ENCODE measurements around the gene LIN7A.

Gene LIN7A

GRCh38 chr12:80937391-80938238 lies at the start of gene LIN7A:
TSS of gene LIN7A (minus strand) at chr12:80937934. CDS start at chr12:80937722, 212 bp downstream.
- peak; percentile 90 for DNase-seq

GRCh38 chr12:80986224-80986623 lies 48.5 kb upstream of the LIN7A start:
- no peak for DNase-seq

DNA sequence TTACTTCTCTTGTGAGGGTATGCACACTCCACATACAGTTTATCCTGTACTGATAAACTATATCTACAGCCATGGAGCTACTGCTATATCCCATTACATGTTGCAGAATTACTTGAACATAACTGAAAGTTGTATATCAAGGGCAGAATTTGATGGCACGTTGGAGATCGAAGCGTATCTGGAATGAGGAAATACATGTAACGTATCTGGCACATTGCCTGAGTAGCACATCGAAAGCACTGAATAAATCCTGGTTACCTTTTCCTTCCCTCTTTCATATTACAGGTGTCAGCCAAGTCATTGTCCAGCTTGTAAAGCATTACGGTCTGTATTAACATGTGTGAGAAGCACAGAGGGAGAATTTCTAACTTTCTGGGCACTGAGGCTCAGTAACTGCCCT lies 42.1 kb upstream of the LIN7A start:
- no peak for DNase-seq

- DNase-seq: no peak
Measured at GRCh38 chr12:80979251-80979650, 41.5 kb upstream of the LIN7A start.

GRCh38 chr12:80977346-80977745 lies 39.6 kb upstream of the LIN7A start:
- no peak for DNase-seq

DNA sequence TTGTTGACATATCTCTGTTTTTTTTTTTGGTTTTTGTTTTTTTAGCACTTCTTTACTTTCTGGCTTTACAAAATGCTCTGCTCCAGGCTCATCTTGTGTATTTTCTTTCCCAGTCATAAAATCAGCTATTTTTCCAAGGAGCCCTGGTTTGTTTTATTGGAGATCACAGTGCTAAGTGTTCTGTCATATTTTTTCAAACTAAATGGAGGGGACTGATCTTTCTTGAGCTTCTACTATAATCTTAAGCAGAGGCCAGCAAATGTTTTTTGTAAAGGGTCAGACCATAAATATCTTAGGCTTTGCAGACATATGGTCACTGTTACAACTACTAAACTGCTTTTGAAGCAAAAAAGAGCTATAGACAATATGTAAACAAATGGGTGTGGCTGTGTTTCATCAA lies 30.6 kb upstream of the LIN7A start:
- no peak for DNase-seq

DNA sequence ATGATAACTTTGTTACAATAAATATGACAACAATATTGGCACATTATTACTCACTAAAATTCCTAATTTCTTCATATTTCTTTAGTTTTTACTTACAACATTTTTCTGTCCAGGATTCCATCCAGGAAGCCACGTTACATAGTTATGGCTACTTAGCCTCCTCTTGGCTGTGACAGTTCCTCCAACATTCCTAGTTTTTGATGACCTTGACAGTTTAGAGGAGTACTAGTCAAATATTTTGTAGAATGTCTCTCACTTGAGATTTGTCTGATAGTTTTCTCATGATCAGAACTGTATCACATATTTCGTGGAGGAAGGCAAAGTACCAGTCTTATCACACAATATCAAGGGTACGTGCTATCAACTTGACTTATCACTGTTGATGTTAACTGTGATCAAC lies 29.8 kb upstream of the LIN7A start:
- no peak for DNase-seq

- DNase-seq: no peak
Measured at GRCh38 chr12:80966001-80966400, 28.3 kb upstream of the LIN7A start.

DNA sequence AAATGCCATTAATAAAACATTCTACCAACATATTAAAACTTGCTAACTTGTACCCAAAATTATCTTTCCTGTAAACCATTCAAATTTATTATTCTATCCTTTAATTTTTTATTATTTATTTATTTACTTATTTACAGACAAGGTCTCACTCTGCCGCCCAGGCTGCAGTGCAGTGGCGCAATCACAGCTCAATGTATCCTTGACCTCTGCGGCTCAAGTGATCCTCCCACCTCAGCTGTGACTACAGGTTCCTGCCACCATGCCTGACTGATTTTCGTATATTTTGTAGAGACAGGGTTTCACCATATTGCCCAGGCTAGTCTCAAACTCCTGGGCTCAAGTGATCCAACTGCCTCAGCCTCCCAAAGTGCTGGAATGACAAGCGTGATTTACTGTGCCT lies 20.4 kb upstream of the LIN7A start:
- no peak for DNase-seq

- no peak for DNase-seq
Measured at GRCh38 chr12:80954857-80955520, 17.3 kb upstream of the LIN7A start.

DNA sequence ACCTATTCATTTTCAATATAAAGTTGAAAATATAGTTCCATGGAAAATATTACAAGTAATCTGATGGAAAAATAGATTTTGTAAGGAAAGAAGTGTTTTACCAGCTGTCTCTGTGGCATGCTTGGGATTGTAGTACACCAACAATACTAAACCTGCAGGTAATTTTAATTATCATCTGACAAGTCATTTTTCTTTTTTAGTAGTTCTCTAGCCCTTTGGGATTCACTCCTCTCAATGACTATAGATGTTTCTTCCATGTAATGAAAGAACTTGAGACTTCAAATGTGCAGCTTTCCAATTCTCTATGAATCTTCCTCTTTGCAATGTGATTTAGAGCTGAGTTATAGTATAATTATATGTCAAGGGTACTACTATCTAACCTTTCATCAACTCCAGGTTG lies 14.7 kb upstream of the LIN7A start:
- DNase-seq: no peak

GRCh38 chr12:80946591-80946990 lies 8.9 kb upstream of the LIN7A start:
- no peak for DNase-seq

DNA sequence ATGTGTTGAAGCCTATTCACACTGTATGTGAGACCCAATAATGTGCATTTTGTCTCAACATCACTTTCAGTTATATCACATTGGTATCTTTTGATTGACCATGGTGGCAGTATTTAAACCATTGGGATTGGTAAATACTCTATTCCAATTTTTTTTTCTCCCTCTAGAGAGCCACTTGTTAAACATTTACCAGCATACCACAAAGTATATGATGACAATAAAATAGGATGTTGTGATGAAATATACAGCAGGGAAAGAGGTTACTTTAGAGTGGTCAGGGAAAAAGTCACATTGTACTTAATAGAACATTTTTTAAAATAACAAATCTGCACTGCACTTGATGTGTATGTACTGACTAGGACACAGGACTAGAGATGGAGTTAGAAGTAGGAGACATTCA lies 5.6 kb upstream of the LIN7A start:
- no peak for DNase-seq

DNA sequence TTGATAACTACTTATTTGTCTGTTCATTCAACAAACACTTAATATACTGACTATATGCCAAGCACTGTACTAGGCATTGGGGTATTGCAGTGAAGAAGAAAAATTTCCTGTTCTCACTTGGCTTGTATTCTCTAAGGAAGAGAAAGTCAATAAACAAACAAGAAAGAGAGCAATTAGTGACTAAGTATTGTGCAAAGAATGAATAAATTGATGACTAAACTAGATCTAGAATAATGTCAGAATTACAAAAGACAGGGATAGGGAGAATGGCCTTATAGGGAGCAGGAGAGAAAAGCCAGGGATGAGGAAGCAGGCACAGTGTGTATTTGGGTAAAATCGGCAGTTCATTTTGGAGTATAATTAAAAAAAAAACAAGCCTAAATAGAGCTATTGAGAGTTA lies 4.2 kb upstream of the LIN7A start:
- no peak for DNase-seq

GRCh38 chr12:80939231-80939950 lies 1.7 kb upstream of the LIN7A start:
- DNase-seq: no peak

- DNase-seq: no peak
Measured at GRCh38 chr12:80938397-80938796, 663 bp upstream of the LIN7A start.

DNA sequence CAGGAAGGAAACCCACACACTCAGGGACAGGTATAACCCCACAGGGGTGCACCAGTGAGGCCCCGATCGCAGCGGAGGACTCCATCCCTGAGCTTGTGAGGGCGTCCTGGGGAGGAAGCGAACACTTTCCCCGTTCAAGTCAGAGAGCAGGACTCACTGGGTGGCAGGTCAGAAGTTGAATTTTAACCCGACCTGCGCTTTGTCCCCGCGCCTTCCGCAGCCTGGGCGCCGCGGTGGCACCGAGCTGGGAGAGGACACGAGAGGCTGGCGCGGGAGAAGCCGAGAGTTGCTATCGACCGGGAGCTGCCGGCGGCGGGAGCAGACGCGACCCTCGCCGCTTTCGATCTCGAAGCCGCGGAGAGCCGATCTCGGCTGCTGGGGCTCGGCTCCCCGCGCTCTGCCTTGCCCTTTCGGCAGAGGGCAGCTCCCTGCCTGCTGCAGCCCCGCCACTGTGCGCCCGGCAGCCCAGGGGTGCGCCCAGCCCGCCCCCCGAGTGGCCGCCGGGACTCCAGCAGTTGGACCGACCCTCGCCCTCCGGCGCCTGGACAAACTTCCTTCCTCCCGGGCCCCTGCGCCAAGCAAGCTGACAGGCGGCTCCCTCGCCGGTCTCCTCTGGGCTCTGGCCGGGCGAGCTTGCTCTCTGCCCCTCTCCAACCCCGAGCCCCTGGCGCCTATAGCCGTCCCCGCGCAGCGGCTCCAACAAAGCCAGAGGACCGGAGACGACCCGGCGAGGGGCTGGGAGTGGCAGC lies 918 bp downstream of the LIN7A start:
- DNase-seq: peak; percentile 58

- DNase-seq: peak; percentile 72
Measured at GRCh38 chr12:80936353-80936641, 1.4 kb downstream of the LIN7A start.

DNA sequence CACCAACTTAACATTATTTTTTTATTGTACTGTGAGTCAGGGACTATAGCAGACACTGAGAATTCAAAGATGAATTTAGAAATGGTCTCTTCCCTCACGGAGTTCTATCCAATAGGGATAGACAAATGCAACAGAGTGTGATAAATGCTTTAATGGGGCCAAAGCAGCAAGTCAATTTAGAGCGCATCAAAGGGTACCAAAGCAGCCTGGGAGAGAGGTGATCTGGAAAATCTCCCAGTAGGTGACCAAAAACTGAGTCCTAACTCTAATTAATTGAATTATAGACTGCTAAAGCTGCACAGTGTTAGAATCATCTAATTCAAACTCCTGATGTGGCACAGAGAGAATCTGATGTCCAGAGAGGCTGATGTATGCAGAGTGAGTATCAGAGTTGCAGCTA lies 2.6 kb downstream of the LIN7A start:
- DNase-seq: peak; percentile 72

- no peak for DNase-seq
Measured at GRCh38 chr12:80925983-80926382, 11.8 kb downstream of the LIN7A start.

DNA sequence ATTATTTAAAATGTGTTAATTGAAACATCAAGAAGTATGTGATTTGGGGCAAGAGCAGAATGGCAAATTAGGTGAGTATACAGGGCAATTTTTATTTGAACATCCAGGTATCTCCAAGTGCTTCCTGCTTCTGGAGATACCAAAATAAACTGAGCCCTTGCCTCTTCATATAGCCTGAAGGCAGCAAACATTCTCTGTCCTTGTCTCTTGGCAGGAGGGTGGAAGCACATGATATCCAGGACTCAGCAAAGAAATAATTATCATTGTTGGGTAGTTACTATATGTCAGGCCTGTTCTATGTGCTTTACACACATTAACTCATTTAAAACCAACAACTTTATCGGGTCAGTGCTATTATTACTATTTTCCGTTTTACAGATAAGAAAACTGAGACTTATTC lies 12.5 kb downstream of the LIN7A start:
- DNase-seq: no peak

DNA sequence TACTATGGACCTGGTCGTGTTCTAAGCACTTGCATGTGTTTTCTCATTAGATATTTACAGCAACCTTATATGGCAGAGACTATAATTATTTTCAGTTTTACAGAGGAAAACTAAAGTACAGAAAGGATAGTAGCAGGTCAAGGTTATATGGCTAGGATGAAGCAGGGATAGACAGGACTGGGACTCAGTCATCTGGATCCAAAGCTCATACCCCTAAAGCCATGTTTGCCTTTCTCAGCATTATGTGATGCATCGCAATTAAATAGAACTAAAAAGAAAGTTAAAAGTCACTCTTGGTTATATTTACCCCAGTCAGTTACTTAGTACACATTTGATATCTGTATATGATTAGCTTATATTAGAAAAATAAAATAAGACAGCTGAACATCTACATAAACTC lies 13.3 kb downstream of the LIN7A start:
- no peak for DNase-seq

- DNase-seq: no peak
Measured at GRCh38 chr12:80920006-80920405, 17.7 kb downstream of the LIN7A start.

All from NCI-H2171 treated with DMSO at 0.1 percent for 48 hours (cell line).